NOMO-1 treated with DMSO at 0.1 percent for 48 hours (cell line): ENCODE data around the gene ELF1.
"Not testable (repeated sequence)": the region's sequence is repeated elsewhere in the genome, so short reads cannot be mapped to it uniquely, and the experiment has no call there.

Source experiments
- DNase-seq: peaks from one replicate; lab custom pipeline; 2025; ENCODE audit not compliant: unreplicated experiment; lab: John Stamatoyannopoulos, UW

Gene ELF1

DNA sequence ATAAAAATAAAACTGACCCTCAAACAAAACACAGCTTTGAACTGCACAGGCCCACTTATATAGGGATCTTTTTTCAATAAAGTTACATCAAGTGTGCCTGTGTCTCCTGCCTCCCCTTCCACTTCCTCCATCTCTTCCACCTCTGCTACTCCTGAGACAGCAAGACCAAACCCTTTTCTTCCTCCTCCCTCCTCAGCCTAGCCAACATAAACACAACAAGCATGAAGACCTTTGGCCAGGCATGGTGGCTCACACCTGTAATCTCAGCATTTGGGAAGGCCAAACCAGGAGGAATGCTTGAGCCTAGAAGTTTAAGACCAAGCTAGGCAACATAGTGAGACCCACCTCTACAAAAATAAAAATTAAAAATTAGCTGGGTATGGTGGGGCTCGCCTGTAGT, 72.6 kb downstream of the ELF1 start:
- no peak for DNase-seq

DNA sequence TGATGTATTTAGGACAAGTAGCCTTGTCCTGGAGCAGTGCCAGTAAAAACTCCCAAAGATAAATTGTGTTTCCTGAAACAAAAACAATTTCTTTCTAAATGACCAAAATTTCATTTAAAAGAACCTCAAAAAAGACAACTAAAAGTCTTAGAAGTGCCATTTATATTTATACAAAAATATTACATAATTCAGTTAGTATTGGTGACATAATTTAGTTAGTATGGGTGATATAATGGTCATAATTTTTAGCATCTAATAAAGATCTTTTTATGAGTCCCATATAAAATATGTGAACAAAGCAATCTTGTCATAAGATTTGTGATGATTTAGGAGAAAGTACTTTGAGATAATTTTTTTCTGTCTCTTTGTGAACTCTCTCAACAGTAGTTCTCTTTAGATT, 76.0 kb downstream of the ELF1 start:
- no peak for DNase-seq

DNA sequence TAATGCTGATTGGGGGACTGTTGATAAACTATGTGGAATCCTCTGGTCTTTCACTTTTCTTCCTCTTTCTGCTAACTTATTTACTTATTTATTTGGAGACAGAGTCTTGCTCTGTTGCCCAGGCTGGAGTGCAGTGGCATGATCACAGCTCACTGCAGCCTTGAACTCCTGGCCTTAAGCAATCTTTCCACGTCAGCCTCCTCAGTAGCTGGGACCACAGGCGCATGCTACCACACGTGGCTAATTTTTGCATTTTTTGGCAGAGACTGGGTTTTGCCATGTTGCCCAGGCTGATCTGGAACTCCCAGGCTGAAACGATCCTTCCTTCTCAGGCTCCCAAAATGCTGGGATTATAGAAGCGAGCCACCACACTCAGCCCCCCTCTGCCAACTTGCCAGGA, 77.5 kb downstream of the ELF1 start:
- DNase-seq, result no peak

DNA sequence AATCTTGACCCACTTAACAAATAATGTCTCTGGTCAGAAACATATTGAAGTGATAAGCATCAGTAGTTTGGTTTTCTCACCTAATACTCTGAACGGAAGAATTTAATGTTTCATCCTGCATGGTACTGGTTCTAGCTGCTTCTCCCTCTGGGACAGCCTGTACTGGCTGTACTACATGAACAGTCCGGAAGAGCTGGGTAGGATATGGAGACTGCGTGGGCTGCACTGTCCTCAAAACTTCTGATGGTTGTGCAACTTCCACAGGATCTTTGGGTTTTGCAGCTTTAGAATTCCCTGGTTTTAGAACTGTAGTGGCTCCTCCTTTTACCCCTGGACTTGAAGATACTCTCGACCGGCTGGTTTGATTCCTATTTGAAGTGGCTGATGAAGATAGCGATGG, 78.3 kb downstream of the ELF1 start:
- DNase-seq, result no peak

DNA sequence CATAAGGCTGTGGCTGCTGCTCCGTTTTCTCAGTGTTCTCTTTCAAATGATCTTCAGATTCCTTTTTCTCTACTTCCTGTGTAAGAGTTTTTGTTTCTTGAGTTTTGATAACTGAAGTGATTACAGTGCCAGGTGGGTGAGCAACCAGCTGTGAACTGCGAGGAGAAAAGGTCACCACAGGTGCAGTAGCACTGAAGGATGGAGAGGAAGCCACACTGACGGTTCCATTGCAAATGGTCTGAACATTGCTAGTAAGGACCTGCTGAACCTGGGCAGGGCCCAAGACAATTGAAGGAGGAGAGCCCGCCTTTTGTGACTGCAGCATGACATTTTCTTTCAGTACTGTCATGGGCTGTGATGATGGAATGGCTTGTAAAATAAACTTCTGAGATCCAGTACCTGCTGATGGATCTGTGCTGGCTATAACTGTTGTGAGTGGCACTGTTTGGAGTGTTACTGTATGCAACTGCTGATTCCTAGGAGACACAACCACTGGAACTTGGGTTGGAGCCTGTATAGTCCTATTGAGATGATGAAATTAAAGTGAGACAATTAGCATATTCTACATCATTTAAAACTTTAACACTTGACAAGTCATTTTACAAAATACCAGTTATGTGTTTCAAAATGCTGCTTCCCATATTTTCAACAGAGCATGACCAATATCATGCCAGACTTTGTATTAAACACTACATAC, 85.5 kb downstream of the ELF1 start:
- no peak for DNase-seq

DNA sequence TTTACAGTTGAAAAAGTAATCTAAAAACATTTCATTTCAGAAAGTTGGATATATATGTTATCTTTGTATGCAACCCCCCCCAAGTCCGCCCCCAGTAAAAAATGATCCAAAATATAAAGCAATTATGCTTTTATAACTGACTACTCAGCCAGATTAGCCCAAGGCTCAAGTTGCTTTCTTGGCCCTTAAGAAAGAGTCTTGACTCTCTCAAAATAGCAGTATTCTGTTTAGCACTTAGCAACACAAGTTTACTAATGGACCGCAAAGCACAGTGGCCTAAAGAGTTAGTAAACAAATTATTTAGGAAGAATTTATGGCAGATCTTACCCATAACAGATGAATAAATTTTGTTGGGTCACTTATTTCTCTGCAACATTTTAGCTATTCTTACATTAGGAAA, 86.9 kb downstream of the ELF1 start:
- DNase-seq, result no peak

DNA sequence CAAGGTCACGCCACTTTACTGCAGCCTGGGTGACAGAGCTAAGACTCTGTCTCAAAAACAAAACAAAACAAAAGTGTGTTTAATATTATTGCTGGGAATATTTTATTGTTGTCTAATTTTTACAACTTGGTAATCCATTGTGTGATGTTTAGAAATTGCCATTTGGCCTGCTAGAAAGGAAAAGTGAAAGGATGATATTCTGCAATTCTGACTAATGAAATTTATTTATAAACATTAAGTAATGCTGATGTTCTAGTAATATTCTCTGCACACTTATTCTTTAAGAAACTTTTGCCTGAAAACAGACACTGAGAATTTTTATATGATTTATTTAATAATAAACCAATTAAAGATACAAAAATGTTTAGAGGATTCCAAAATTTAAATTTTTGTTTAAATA, 87.4 kb downstream of the ELF1 start:
- no peak for DNase-seq

DNA sequence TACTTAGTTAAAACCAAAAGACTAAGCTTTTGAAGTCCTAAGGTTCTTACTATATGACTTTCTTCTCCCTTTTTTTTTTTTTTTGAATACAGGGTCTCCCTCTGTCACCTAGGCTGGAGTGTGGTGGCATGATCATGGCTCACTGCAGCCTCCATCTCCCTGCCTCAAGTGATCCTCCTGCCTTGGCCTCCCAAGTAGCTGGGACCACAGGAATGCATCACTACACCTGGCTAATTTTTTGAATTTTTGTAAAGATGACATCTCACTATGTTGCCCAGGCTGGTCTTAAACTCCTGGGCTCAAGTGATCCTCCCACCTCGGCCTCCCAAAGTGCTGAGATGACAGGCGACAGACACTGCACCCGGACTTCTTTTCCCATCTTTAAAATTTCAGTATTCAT, 89.2 kb downstream of the ELF1 start:
- DNase-seq, result not testable (repeated sequence)

DNA sequence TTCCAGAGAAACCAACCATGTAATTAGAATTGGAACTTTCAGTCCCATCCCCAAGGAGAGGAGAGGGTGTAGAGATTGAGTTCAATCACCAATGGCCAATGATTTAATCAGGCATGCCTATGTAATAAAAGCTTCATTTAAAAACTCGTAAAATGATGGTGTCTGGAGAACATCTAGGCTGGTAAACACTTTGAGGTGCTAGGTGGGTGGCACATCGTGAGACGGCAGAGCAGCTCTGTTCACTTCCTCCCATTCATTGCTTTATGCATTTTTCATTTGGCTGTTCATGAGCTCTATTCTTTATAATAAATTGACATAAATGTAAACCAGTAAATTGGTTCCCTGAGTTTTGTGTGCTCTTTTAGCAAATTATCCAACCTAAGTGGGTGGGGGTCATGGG, 90.1 kb downstream of the ELF1 start:
- DNase-seq, result no peak

DNA sequence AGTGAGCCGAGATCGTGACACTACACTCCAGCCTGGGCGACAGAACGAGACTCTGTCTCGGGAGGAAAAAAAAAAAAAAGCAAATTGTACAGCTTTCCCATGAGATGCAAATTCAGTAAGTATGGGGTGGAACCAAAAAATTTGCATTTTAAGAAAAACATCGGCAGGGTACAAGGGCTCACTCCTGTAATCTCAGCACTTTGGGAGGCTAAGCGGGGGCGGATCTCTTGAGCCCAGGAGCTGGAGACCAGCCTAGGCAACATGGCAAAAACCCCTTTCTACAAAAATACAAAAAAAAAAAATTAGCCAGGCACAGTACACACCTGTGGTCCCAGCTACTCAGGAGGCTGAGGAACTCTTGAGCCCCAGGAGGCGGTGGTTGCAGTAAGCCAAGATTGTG, 91.2 kb downstream of the ELF1 start:
- no peak for DNase-seq

DNA sequence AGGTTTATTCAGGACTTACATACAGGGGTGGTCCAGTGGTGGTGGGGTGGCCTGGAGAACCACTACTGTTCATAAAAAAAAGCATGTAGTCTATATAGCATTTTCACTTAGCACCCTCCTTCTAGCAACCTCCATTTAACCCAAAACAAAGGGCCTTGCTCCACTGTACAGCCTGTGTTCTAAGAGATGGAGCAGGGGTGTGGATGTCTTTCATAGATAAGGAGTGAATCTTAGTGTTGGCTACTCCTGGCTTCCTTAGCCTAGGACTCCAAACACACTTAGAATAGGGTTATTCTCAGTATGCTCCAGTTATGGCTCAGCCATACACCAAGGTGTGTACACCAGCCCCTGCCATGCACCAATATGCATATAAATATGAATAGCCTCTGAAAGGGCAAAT, 95.2 kb downstream of the ELF1 start:
- no peak for DNase-seq

DNA sequence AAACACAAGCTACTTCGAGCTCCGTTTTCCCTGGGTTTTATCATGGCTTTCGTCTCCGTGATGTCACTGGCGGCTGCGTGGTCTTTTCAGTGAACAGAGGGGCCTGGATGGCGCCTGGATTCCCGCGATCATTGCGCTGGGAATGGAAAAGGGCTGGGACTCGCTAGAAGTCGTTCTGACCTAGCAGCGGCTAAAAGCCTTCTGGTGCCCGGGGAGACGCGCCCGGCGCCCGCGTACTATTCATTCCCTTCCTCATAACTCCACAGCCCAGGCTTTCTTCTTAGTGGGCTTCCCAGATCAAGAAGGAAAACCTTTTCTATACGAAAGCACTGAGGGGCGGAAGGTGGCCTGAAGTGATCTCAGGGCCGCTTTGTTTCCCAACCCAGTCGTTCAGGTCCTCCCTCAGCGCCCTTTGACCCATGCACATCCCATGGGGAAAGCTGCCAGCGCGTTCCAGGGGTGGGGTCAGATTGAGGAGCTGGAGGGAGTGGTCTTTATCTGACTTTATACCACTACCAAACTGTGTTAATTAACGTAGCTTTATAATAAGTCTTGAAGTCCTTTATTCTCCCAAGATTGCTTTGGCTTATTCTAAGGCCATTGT, 96.6 kb downstream of the ELF1 start:
- DNase-seq, result no peak

DNA sequence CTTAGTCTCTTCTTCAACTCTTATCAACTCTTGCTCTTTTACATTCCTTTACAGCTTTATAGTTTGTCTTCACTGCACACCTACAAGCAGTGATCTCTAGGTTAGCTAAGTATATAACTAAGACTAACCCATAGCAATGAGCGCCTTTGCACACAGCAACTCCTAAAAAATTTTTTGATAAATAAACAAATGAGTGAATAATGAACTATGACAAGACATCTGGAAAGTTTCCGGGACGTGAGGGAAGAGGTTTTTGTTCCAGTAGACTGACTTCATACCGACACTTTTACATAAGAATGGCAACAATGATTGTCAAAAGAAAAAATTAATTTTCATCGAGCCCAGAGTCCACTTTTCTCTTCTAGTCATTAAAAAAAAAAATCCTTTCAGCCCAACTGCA, 98.3 kb downstream of the ELF1 start:
- DNase-seq, result no peak

DNA sequence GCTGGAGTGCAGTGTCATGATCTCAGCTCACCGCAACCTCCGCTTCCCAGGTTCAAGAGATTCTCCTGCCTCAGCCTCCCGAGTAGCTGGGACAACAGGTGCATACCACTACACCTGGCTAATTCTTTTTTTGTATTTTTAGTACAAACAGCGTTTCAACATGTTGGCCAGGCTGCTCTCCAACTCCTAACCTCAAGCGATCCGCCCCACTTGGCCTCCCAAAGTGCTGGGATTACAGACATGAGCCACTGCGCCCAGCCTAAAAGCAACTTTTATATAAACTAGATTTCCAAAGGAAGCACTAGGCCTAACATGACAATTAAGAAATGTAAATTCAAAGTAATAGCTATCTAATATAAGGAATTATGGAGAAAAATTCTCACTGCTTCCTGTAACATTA, 99.2 kb downstream of the ELF1 start:
- DNase-seq, result not testable (repeated sequence)

DNA sequence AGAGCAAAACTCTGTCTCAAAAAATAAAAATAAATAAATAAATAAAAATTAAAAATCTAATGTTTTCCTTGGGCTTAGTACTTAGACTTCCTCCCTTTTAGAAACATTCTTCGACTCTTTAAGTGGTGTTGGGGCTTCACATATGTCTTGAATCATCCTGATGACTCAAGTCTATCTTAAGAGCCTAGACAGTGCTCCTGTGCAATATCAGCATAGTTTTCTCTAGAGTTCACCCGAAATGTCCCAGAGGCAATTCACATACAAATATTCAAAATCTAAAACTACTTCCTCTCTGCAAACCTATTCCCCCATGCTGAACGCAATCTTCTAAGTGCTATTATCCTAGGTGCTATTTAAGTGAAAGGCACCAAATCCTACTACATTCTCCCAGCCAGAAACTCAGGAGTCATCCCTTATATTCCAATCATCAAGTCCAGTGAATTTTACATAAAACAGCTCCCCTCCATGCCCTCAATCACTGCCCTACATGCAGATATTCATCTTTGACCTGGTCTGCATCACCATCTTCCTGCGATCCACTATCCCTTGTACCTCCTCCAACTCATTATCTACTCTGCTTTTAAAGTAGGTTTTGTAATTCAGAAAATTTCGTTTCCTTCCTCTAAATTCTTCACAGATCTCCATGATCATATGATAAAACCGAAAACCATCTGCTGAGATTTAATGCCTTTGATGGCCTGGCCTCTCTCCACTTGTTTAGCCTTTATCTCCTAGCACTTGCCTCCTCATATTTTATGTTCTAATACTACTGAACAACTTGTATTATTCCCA, 102.7 kb downstream of the ELF1 start:
- DNase-seq, result no peak

DNA sequence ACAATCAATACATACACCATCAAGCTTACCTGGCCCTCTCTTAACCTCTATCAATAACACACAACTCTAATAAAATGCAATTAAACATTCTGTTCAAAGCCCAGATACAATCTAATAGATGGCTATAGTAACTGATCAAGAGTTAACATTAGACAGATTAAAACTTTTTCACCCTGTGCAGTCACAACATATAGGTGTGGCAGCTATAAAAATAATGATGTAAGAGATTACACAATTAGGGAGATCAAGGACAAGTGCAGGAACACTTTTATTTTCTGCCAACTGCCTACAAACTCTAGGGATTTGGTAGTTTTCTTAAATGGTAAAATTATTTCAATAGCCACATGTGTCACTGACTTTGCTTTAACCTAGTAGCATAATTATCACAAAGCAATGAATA, 104.3 kb downstream of the ELF1 start:
- not testable (repeated sequence) for DNase-seq

DNA sequence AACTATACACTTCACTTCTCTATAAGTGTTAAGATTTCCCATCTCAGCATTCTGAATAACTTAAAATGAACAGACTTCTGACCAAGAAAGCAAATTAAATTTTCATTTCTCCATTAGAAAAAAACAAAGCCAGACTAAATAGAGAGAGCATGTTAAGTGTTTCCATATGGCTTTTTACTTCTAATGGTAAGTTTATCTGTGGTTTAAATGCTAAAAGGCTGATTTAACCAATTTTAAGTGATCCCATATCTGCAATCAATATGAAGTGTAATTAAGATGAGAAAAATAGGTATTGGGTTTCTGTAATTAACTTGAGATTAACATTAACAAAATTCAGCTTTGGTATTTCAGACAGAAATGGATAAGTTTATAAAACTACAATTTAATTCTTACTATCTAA, 107.8 kb downstream of the ELF1 start:
- no peak for DNase-seq

DNA sequence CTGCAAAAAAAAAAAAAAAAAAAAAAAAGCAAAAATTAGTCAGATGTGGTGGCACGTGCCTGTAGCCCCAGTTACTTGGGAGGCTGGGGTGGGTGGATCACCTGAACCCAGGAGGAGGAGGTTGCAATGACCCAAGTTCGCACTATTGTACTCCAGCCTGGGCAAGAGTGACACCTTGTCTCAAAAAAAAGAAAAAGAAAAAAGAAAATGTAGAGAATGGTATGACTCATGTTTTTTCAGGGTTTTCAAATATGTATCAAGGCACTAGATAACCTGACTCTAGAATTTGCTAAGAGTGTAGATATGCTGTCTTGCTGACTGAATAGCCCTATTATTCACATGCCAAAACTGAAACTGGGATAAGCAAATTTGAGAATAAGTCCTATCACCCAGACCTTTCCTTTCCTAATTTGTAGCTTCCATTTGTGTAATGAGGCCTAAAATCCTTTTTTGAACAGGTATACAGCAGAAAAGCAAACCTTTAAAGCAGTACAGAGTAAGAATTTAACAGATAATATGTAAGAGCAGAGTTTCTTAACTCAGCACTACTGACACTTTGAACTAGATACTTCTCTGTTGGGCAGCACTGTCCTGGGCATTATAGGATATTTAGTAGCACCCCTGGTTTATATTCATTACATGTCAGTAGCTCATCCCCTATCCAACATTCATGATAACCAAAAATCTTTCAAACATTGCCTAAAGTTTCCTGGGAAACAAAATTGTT, 108.6 kb downstream of the ELF1 start:
- no peak for DNase-seq

DNA sequence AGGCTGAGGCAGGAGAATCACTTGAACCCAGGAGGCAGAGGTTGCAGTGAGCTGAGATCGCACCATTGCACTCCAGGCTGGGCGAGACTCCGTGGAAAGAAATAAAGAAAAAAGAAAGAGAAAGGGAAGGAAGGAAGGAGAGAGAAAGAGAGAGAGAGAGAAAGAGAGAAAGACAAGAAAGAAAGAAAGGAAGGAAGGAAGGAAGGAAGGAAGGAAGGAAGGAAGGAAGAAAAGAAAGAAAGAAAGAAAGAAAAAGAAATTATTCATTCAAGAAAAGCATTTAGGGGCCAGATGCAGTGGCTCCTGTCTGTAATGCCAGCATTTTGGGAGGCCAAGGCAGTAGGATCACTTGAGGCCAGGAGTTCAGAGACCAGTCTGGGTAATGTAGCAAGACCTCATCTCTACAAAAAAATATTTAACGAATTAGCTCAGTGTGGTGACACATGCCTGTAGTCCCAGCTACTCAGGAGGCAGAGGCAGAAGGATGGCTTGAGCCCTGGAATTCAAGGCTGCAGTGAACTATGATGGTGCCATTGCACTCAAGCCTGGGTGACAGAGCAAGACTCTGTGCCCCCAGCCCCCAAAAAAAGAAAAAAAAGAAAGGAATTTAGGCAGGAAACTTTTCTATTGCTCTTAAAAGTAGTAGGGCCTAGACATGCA, 109.4 kb downstream of the ELF1 start:
- not testable (repeated sequence) for DNase-seq

DNA sequence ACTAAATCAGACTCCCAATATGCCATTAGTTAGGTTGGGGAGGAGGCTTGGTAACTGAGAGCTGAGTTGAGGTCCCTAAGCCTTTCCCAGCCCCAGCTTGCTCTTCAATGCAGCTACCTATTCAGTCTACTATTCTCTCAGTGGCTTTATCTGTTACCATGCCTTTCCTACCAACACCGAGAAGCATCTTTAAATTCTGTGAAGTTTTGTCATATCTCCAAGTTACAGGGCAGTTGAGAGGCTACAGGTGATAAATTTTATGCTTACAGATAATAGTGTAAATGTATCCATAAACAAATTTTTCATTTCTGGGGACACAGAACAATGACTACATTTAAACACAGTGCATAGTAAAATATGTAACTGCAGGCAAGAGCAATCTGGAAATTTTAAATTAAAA, 110.6 kb downstream of the ELF1 start:
- DNase-seq, result no peak

DNA sequence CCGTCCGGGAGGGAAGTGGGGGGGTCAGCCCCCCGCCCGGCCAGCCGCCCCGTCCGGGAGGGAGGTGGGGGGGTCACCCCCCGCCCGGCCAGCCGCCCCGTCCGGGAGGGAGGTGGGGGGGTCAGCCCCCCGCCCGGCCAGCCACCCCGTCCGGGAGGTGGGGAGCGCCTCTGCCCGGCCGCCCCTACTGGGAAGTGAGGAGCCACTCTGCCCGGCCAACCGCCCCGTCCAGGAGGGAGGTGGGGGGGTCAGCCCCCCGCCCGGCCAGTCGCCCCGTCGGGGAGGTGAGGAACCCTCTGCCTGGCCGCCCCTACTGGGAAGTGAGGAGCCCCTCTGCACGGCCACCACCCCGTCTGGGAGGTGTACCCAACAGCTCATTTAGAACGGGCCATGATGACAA, 118.1 kb downstream of the ELF1 start:
- not testable (repeated sequence) for DNase-seq
